IPS DF 4.7 (cell line): ENCODE measurements around the gene CDKL5.
A peak's percentile ranks its signal among the peaks of the same experiment; 100 is the strongest.
"Not testable (repeated sequence)": the region's sequence is repeated elsewhere in the genome, so short reads cannot be mapped to it uniquely, and the experiment has no call there.

Source experiments
- DNase-seq: peaks from one replicate; pipeline ENCODE4 v3.0.0-alpha.2; 2013; ENCODE audit warnings: low spot score; ENCODE audit errors: extremely low read depth

CDKL5 gene

GRCh38 chrX:18574591-18574990 lies 149.2 kb downstream of the CDKL5 start:
- DNase-seq: no peak

- no peak for DNase-seq
Measured at GRCh38 chrX:18575744-18576143, 150.3 kb downstream of the CDKL5 start.

- no peak for DNase-seq
Measured at GRCh38 chrX:18577400-18577799, 152.0 kb downstream of the CDKL5 start.

GRCh38 chrX:18578546-18578945 lies 153.1 kb downstream of the CDKL5 start:
- DNase-seq: no peak

- DNase-seq: no peak
Measured at GRCh38 chrX:18579495-18579894, 154.1 kb downstream of the CDKL5 start.

GRCh38 chrX:18582910-18583493 lies 157.6 kb downstream of the CDKL5 start:
- DNase-seq: no peak

GRCh38 chrX:18589292-18589691 lies 163.9 kb downstream of the CDKL5 start:
- not testable (repeated sequence) for DNase-seq

- DNase-seq: no peak
Measured at GRCh38 chrX:18591834-18592233, 166.4 kb downstream of the CDKL5 start.

GRCh38 chrX:18594079-18594478 lies 168.7 kb downstream of the CDKL5 start:
- no peak for DNase-seq

- DNase-seq: no peak
Measured at GRCh38 chrX:18596096-18596495, 170.7 kb downstream of the CDKL5 start.

GRCh38 chrX:18598413-18598812 lies 173.0 kb downstream of the CDKL5 start:
- no peak for DNase-seq

GRCh38 chrX:18607966-18608365 lies 182.6 kb downstream of the CDKL5 start:
- no peak for DNase-seq

- no peak for DNase-seq
Measured at GRCh38 chrX:18613930-18614639, 188.7 kb downstream of the CDKL5 start.

- DNase-seq: no peak
Measured at GRCh38 chrX:18616688-18617406, 191.4 kb downstream of the CDKL5 start.

GRCh38 chrX:18617407-18617750 lies 192.0 kb downstream of the CDKL5 start:
- no peak for DNase-seq

- no peak for DNase-seq
Measured at GRCh38 chrX:18619288-18619687, 193.9 kb downstream of the CDKL5 start.

GRCh38 chrX:18620349-18620748 lies 194.9 kb downstream of the CDKL5 start:
- DNase-seq: no peak

- no peak for DNase-seq
Measured at GRCh38 chrX:18624599-18624998, 199.2 kb downstream of the CDKL5 start.

- DNase-seq: no peak
Measured at GRCh38 chrX:18630934-18631333, 205.5 kb downstream of the CDKL5 start.

- DNase-seq: no peak
Measured at GRCh38 chrX:18638398-18638797, 213.0 kb downstream of the CDKL5 start.

GRCh38 chrX:18639280-18639679 lies 213.9 kb downstream of the CDKL5 start:
- no peak for DNase-seq

- DNase-seq: peak; percentile 33
Measured at GRCh38 chrX:18640686-18641085, 215.3 kb downstream of the CDKL5 start.

GRCh38 chrX:18643243-18643642 lies 217.8 kb downstream of the CDKL5 start:
- no peak for DNase-seq
